Measurements from ENCODE around the gene TMEM219. TPM values are rescaled to one million over a fixed set of nuclear protein-coding genes. Genes with fewer than 3 reads are reported as not detected.
A peak's percentile ranks its signal among the peaks of the same experiment; 100 is the strongest.

Gene TMEM219
- total and polyA plus RNA-seq, 9 of the 15 experiments (the other 6 are each of a cell fraction or from before 2014, with no cell fraction given): 35.3 to 62.8 (median 55.5) TPM

DNA sequence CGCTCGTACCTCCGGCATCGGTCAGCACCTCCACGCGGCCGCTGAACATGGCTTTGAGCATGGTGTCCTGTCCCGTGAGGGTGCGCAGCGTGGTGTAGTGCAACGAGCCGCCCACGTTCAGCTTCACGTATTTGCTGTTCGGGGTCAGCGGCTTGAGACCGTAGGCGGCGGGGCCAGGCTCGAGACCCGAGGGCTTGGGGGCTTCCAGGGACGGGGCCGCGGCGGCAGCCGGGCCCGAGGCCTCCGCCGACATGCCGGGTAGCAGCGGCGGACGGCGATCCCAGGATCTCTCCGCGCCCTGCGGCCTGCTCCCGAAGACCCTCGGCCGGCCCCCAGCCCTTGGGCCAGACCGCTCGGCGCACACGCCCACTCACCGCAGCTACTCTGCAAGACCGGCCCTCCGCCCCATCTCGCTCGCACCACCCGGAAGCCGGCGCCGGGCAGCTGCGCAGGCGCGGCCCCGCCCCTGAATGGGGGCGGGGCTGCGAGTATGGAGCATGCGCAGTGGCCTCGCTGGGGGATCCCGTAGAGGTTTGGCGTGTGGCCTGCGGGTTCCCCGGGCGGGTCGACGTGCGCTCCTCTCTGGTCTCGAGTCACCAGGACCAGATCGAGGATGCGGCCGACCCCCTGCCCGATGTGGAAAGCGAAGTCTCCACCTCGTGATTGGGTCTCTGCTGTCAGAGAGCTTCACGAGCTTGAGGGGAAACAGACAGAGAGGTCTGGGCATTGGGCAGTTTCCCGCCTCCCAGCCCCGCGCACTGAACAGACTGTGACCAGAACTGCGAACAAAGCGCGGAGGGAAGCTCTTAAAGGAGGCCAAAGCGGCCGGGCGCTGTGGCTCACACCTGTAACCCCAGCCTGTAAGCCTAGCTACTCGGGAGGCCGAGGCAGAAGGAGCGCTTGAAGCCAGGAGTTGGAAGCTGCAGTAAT lies 35.8 kb upstream of the TMEM219 start, which contains the start of gene KCTD13 (continued):
- TF ChIP-seq, protein P1, sequence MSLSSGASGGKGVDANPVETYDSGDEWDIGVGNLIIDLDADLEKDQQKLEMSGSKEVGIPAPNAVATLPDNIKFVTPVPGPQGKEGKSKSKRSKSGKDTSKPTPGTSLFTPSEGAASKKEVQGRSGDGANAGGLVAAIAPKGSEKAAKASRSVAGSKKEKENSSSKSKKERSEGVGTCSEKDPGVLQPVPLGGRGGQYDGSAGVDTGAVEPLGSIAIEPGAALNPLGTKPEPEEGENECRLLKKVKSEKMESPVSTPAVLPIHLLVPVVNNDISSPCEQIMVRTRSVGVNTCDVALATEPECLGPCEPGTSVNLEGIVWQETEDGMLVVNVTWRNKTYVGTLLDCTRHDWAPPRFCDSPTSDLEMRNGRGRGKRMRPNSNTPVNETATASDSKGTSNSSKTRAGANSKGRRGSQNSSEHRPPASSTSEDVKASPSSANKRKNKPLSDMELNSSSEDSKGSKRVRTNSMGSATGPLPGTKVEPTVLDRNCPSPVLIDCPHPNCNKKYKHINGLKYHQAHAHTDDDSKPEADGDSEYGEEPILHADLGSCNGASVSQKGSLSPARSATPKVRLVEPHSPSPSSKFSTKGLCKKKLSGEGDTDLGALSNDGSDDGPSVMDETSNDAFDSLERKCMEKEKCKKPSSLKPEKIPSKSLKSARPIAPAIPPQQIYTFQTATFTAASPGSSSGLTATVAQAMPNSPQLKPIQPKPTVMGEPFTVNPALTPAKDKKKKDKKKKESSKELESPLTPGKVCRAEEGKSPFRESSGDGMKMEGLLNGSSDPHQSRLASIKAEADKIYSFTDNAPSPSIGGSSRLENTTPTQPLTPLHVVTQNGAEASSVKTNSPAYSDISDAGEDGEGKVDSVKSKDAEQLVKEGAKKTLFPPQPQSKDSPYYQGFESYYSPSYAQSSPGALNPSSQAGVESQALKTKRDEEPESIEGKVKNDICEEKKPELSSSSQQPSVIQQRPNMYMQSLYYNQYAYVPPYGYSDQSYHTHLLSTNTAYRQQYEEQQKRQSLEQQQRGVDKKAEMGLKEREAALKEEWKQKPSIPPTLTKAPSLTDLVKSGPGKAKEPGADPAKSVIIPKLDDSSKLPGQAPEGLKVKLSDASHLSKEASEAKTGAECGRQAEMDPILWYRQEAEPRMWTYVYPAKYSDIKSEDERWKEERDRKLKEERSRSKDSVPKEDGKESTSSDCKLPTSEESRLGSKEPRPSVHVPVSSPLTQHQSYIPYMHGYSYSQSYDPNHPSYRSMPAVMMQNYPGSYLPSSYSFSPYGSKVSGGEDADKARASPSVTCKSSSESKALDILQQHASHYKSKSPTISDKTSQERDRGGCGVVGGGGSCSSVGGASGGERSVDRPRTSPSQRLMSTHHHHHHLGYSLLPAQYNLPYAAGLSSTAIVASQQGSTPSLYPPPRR (CRISPR knock-in tag; IDR thresholded peaks at IDR 0.05; ENCODE audit: borderline replicate concordance): peak; percentile 35; the same call in 1 of the 2 replicates
- TF ChIP-seq TRIM28 (IDR thresholded peaks at IDR 0.05) (no peak), NBN (IDR thresholded peaks at IDR 0.05; ENCODE audit: low read depth) (no peak), TSHZ1 (CRISPR knock-in tag; IDR thresholded peaks at IDR 0.05) (no peak), BCL6 (CRISPR knock-in tag; IDR thresholded peaks at IDR 0.05) (no peak), NR1H2 (CRISPR knock-in tag; IDR thresholded peaks at IDR 0.05) (no peak), EP300 (IDR thresholded peaks at IDR 0.05; ENCODE audit: low read length) (no peak), EZH2 (IDR thresholded peaks at IDR 0.05; ENCODE audit: borderline replicate concordance, low read depth, low read length) (no peak), C11orf30 (IDR thresholded peaks at IDR 0.05; ENCODE audit: low read depth) (no peak), MXD1 (CRISPR knock-in tag; IDR thresholded peaks at IDR 0.05; ENCODE audit: borderline replicate concordance, poor library complexity, severe bottlenecking) (no peak), FOXK1 (CRISPR knock-in tag; IDR thresholded peaks at IDR 0.05; ENCODE audit: borderline replicate concordance) (no peak), PML (IDR thresholded peaks at IDR 0.05; ENCODE audit: low read length) (peak; percentile 74), ZNF184 (CRISPR knock-in tag; IDR thresholded peaks at IDR 0.05) (no peak), FOXA3 (CRISPR knock-in tag; conservative IDR thresholded peaks at IDR 0.05 in 1 of 2, IDR thresholded peaks at IDR 0.05 in 1 of 2) (no peak)
- TF ChIP-seq, protein P2, sequence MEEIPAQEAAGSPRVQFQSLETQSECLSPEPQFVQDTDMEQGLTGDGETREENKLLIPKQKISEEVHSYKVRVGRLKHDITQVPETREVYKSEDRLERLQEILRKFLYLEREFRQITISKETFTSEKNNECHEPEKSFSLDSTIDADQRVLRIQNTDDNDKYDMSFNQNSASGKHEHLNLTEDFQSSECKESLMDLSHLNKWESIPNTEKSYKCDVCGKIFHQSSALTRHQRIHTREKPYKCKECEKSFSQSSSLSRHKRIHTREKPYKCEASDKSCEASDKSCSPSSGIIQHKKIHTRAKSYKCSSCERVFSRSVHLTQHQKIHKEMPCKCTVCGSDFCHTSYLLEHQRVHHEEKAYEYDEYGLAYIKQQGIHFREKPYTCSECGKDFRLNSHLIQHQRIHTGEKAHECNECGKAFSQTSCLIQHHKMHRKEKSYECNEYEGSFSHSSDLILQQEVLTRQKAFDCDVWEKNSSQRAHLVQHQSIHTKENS (CRISPR knock-in tag; IDR thresholded peaks at IDR 0.05): no peak
- TF ChIP-seq, protein P3, sequence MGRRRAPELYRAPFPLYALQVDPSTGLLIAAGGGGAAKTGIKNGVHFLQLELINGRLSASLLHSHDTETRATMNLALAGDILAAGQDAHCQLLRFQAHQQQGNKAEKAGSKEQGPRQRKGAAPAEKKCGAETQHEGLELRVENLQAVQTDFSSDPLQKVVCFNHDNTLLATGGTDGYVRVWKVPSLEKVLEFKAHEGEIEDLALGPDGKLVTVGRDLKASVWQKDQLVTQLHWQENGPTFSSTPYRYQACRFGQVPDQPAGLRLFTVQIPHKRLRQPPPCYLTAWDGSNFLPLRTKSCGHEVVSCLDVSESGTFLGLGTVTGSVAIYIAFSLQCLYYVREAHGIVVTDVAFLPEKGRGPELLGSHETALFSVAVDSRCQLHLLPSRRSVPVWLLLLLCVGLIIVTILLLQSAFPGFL (CRISPR knock-in tag; IDR thresholded peaks at IDR 0.05): no peak
